GM18873 (cell line): ENCODE measurements around the gene RELN.

Experiments used
- ATAC-seq: cut with Tn5 transposase; IDR thresholded peaks from one replicate; pipeline ENCODE4 v1.9.1; 2021; ENCODE audit warnings: mild to moderate bottlenecking, moderate library complexity, moderate number of reproducible peaks; ENCODE audit not compliant: unreplicated experiment, low FRiP score

Gene RELN

GRCh38 chr7:103748680-103749079 is 240.8 kb downstream of the RELN start:
- no peak for ATAC-seq

- no peak for ATAC-seq
Measured at GRCh38 chr7:103735377-103735776, 254.1 kb downstream of the RELN start.

GRCh38 chr7:103731169-103731568 is 258.3 kb downstream of the RELN start:
- no peak for ATAC-seq

- no peak for ATAC-seq
Measured at GRCh38 chr7:103729026-103729425, 260.4 kb downstream of the RELN start.

GRCh38 chr7:103727982-103728610 is 261.4 kb downstream of the RELN start:
- no peak for ATAC-seq

- no peak for ATAC-seq
Measured at GRCh38 chr7:103719070-103719469, 270.4 kb downstream of the RELN start.

- no peak for ATAC-seq
Measured at GRCh38 chr7:103718482-103719061, 270.9 kb downstream of the RELN start.

GRCh38 chr7:103717574-103717973 is 271.9 kb downstream of the RELN start:
- no peak for ATAC-seq

- no peak for ATAC-seq
Measured at GRCh38 chr7:103715376-103716120, 273.9 kb downstream of the RELN start.

GRCh38 chr7:103714376-103714927 is 275.0 kb downstream of the RELN start:
- ATAC-seq, result no peak

GRCh38 chr7:103712991-103713778 is 276.3 kb downstream of the RELN start:
- ATAC-seq, result no peak

GRCh38 chr7:103711413-103711812 is 278.0 kb downstream of the RELN start:
- ATAC-seq, result no peak

- ATAC-seq, result no peak
Measured at GRCh38 chr7:103710247-103710646, 279.2 kb downstream of the RELN start.

- no peak for ATAC-seq
Measured at GRCh38 chr7:103706805-103707204, 282.7 kb downstream of the RELN start.

GRCh38 chr7:103705542-103705941 is 283.9 kb downstream of the RELN start:
- no peak for ATAC-seq

GRCh38 chr7:103704701-103705100 is 284.8 kb downstream of the RELN start:
- ATAC-seq, result no peak

GRCh38 chr7:103702982-103703381 is 286.5 kb downstream of the RELN start:
- ATAC-seq, result no peak

- ATAC-seq, result no peak
Measured at GRCh38 chr7:103702454-103702853, 287.0 kb downstream of the RELN start.

GRCh38 chr7:103699032-103699431 is 290.4 kb downstream of the RELN start:
- no peak for ATAC-seq

GRCh38 chr7:103698064-103698463 is 291.4 kb downstream of the RELN start:
- no peak for ATAC-seq

- no peak for ATAC-seq
Measured at GRCh38 chr7:103695521-103695920, 293.9 kb downstream of the RELN start.
